DMS153 (cell line): ENCODE data around the gene PLXND1.
"Not testable (repeated sequence)": the region's sequence is repeated elsewhere in the genome, so short reads cannot be mapped to it uniquely, and the experiment has no call there.

Experiments used
- DNase-seq: peaks from one replicate; lab custom pipeline; 2025; lab: John Stamatoyannopoulos, UW

PLXND1 gene, protein sequence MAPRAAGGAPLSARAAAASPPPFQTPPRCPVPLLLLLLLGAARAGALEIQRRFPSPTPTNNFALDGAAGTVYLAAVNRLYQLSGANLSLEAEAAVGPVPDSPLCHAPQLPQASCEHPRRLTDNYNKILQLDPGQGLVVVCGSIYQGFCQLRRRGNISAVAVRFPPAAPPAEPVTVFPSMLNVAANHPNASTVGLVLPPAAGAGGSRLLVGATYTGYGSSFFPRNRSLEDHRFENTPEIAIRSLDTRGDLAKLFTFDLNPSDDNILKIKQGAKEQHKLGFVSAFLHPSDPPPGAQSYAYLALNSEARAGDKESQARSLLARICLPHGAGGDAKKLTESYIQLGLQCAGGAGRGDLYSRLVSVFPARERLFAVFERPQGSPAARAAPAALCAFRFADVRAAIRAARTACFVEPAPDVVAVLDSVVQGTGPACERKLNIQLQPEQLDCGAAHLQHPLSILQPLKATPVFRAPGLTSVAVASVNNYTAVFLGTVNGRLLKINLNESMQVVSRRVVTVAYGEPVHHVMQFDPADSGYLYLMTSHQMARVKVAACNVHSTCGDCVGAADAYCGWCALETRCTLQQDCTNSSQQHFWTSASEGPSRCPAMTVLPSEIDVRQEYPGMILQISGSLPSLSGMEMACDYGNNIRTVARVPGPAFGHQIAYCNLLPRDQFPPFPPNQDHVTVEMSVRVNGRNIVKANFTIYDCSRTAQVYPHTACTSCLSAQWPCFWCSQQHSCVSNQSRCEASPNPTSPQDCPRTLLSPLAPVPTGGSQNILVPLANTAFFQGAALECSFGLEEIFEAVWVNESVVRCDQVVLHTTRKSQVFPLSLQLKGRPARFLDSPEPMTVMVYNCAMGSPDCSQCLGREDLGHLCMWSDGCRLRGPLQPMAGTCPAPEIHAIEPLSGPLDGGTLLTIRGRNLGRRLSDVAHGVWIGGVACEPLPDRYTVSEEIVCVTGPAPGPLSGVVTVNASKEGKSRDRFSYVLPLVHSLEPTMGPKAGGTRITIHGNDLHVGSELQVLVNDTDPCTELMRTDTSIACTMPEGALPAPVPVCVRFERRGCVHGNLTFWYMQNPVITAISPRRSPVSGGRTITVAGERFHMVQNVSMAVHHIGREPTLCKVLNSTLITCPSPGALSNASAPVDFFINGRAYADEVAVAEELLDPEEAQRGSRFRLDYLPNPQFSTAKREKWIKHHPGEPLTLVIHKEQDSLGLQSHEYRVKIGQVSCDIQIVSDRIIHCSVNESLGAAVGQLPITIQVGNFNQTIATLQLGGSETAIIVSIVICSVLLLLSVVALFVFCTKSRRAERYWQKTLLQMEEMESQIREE (N-terminal part only)

DNA sequence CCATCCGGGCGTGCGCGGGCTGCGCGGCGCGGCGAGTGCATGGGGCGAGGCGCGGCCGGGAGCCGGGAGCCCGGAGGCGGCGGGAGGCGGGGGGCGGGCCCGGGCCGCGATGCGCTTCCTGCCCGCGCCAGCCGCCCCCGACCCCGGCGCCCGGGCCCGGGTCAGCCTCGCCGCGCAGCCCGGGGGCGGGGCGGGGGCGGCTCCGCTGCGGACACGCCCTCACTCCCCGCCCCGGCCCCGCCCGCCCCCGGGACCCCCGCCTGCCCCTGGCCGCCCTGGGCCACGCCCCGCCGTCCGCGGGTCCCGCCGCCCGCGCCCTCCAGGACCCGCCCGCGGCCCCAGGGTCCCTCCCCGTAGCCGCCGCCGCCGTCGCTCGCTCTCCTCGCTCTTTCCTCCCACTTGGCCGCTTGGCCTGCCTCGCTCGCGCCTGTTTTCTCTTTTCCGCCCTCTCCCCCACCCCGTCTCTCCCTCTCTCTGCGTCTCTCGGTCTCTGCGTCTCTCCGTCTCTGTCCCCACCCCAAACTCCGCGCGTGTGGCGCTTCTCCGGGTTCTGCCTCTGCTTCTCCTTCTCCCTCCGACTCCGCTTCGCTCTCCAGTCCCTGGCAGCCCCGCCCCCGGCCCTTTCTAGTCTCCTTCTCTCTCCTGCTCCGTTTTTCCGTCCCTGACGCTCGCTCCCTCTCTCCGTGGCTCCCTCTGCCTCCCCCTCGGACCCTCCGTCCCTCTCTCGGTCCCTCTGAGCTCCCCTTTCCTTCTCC, at the start of gene PLXND1:
Gene PLXND1 (minus strand): TSS at position 41 of the 755 bp plus-strand sequence. CDS start 37 bp downstream, at position 4.
- DNase-seq, result peak; percentile 55

DNA sequence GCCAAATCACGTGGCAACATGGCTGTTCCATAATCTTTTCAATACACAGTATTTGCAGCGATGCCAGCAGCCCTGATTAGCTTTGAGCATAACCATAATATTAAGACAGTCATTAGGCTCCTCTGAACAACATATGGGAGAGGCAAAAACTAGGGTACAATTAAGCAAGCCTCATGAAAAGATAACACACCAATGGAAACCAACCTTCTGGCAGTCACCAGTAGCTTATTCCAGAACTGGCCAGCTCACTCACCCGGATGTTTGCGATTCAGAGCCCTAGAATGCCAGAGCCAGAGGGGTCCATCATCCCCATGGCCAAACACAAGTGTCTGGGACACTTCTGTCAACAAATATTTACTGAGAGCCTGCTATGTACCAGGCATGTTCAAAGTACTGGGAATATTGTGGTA, 48.8 kb upstream of the PLXND1 start:
- DNase-seq, result no peak

DNA sequence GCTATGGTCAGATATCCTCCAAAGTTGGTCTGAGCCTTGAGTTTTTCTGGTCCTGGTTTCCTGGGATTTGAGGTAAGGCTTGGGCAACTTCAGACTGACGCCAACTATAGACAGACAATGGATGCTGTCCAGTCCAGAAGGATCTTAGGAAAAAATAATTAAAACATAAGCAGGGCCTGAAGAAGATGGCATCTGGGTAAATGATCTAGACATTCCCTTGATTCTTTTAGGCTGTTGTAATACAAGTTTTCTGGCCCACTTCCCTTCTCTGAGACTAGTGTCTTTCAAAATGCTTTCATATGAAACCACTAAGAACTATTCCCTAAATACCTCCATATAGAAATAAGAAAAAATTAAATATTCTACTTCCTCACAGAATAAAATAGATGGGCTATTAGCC, 47.7 kb upstream of the PLXND1 start:
- DNase-seq, result no peak

DNA sequence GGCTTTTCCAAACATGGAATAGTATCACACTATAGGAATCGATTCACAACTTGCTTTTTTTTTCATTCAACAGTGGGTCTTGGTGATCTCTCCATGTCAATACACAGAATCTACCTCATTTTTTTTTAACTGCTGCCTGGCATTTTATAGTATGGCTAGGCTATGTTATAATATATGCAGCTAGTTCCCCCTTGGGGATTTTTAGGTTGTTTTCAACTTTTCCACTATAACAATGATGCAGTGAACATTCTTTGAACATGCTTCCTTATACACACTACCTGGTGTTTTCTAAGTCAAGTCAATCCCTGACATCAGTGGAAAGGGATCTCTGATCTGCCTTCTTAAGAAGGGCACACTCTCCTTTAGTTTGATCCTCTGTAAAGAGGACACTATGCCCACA, 46.5 kb upstream of the PLXND1 start:
- no peak for DNase-seq

DNA sequence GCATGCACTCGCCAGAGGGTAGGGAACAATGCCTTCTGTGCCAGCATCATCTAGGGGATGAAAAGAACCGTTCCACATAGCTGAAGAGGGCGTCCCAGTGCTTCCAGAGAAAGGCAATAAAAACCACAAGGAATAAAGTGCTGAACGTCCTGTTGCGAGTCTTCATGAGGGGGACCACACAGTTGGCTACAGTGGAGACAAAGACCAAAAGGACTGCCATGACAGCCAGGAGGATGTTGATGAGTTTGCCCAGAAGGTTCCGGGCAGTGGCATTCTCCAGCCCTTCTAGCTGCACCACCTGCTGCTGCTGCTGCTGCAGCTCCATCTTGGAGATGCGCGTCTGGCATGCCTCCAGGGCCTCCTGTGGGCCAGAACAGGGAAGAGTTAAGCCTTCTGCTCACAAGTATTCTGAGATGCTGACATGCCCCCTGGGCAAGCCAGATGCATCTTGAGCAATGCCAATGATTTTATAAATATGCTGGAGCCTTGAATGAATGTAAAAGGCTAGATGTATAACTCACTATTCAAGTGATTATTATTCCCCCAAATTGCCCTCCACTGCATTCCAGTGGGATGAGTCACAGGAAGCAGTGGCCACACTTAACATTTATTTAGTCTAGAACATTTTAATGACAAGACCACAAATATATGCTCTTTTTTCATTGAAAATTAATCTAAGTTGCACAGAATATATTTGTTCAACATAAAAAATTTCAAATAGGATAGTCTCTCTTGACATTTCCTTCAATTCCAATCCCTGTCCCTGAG, 45.1 kb upstream of the PLXND1 start:
- no peak for DNase-seq

DNA sequence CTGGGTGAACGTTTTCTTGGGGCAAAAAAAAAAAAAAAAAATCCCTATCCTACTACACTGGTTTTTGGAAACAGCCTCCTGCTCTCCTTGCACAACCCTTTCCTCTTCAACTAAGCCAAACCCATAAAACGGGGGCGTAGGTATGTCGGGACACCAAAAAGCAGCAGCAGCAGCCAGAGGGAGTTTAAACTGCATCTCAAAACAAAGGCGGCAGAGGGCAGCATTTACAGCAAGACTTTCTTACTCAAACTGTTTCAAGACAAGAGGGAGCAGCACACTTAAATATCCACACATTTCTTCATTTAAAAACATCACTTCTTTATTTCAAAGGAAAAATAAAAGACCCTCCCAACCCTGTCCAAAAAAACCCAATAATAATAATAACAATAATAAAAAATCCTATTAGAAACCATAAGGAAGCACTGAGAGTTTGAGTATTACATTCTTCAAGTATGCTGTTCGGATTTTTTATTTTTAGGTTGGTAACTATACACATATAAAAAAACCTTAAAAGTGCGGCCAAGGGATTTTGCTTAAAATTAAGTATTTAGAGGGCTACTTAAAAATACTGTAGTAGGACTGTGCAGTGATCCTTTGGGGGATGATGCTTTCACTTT, 43.9 kb upstream of the PLXND1 start:
- DNase-seq, result no peak

DNA sequence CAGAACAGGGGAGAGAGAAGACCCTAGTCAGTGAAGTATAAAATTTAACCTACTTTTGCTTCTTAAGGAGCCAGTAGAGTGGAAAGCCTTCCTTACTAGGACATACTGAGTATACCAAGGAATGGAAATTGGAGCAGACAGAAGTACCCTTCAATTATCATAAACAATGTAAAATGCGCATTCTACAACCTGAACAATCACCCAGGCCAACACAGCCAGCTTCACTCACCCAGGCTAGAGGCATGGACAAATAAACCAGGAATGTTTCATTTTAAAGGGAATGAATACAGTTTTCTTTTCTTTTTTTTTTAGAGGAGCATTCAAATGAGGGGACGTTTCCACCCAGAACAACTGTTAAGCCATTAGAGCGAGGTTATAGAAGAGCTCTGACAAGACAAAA, 41.9 kb upstream of the PLXND1 start:
- no peak for DNase-seq

DNA sequence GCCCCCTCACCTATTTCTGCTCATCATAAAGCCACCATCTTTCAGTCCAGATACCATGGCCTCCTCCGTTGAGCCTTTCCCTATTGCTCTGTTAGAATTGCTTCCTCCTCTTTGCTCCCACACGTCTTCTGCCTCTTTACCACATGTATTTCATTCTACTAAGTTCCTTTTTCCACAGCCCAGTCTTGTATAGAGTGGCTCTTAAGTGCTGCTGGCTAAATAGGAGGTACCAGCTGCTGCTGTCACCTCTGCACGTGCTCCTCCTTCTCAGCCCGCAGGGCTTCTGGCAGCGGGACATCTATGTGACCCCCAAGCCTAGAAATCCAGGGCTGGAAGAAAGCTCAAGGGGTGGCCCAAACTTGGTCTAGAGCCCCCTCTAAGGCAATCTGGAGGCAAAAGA, 38.8 kb upstream of the PLXND1 start:
- DNase-seq, result no peak

DNA sequence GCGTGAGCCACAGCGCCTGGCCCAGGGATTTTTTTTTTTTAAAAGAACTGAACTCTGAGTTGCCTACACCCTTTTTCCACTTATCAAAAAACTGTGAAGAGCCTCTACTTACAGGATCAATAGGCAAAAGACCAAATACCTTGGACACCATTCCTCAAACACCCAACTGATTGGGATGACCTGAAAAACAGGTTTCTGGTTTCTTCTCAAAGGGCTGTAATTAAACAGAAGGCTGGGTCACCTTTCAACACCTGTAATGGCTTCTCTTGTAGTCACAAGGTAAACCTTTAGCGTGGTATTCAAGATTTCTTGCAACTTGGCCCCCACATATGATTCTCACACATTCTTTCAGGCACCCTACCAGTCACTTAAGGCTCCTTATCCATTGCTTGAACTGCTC, 38.4 kb upstream of the PLXND1 start:
- DNase-seq, result no peak

DNA sequence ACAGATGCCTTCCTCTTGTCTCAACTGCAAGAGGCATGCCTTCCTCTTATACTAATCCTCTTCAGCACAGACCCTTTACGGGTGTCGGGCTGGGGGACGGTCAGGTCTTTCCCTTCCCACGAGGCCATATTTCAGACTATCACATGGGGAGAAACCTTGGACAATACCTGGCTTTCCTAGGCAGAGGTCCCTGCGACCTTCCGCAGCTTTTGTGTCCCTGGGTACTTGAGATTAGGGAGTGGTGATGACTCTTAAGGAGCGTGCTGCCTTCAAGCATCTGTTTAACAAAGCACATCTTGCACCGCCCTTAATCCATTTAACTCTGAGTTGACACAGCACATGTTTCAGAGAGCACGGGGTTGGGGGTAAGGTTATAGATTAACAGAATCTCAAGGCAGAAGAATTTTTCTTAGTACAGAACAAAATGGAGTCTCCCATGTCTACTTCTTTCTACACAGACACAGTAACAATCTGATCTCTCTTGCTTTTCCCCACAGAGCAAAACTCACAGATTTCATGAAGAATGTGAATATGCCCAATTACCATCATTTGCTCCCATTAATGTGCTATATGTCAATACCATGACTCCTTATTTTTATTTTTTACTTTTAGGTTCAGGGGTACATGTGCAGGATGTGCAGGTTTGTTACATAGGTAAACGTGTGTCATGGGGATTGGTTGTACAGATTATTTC, 35.2 kb upstream of the PLXND1 start:
- not testable (repeated sequence) for DNase-seq

DNA sequence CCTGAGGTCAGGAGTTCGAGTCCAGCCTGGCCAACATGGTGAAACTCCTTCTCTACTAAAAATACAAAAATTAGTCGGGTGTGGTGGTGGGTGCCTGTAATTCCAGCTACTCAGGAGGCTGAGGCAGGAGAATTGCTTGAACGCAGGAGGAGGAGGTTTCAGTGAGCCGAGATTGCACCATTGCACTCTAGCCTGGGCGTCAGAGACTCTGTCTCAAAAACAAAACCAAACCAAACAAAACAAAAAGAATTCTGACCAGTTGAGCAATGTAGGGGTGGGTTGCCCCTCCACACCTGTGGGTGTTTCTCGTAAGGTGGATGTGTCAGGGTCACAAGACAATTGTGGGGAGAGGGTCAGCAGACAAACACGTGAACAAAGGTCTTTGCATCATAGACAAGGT, 34.5 kb upstream of the PLXND1 start:
- DNase-seq, result not testable (repeated sequence)

DNA sequence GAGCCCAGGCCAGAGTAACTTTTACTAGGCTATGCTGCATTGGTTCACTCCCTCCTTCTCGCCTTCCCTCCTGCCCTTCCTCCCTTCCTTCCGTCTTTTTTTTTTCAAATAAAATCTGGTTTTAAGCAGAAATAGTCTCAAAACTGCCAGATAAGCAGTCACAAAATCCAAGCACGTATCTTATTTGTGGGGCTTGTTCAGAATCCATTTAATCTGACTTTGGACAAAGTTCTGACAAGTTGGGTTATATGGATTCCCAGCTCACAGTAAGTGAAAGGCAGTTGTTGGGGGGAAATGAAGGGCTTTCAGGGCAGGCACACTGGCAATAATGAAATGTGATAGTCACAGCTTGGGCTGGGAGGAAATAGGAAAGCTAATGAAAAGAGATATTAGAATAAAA, 32.0 kb upstream of the PLXND1 start:
- DNase-seq, result no peak

DNA sequence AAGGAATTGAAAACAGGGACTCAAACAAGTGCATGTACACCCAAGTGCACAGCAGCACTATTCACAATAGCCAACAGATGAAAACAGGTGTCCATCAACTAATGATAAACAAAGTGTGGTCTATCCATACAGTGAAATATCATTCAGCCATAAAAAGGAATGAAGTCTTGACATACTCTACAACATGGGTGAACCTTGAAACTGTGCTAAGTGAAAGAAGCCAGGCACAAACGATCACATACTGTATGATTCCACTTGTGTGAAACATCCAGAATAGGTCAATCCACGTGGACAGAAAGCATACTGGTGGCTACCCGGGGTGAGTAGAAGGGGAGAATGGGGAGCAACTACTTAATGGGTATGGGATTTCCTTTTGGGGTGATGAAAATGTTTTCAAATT, 29.6 kb upstream of the PLXND1 start:
- DNase-seq, result no peak

DNA sequence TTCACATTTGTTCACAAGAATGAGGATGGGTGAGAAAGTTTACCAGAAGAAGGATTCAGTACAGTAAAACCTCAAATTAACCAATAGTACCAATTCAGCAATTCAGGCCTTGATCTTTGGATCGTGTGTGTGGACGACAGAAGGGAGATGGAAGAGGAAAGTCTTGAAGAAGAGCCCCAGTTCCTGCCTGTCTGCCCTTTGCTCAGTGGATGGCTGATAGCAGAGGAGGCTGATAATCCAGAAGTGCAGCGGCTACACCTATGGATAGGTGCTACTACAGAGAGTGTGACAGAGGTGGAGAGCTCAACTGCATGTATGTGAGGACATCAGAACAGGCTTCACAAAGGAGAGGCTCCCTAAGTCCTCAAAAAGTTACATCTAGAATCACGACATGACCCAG, 29.2 kb upstream of the PLXND1 start:
- no peak for DNase-seq

DNA sequence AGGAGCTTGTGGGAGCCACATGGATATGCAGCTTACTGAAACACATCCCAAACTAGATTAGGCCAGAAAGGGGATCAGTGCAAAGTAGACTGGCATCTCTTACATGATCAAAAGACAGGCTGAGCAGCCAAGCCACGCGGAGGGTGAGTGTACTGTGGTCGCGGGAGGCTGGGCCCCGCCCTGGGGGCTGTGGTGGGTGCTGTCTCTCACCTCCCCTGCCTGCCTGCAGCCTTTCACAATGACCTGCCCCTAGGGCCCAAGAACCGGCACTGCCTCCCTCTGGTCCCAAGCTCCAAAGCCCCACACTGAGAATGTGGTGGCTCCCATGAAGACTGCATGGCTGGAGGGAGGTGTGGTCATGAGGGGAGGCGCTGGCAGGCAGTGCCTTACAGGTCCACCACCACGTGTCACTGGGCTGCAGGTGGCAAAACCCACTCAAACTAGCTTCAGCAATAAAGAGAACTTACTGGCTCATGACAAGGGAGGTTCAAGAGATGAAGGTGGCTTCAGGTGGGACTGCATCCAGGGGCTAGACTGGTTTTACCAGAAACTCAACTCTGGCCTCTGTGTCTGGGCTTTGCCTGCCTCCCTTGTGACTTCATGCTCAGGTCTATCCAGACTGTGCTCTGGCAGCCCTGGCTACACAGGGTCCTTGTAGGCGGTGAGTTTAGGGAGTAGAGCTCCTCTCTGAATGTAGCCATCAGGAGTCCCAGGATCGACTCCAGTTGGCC, 27.4 kb upstream of the PLXND1 start:
- no peak for DNase-seq

DNA sequence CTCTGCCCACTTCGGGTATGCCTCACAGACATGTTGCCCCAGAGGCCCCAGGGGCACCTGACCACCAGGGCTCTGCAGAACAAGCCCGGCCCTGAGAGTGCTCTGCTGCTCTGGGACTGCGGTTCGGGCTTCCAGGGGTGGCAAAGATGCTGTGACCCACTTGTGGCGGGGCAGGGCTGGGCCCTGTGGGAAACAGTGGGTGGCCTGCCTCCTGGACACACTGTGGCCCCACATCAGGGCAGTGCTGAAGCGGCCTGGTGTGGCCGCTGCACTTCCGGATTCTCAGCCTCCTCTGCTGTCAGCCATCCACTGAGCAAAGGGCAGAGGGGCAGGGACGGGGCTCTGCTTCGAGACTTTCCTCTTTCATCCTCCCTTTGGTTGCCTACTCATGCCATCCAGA, 26.5 kb upstream of the PLXND1 start:
- no peak for DNase-seq

DNA sequence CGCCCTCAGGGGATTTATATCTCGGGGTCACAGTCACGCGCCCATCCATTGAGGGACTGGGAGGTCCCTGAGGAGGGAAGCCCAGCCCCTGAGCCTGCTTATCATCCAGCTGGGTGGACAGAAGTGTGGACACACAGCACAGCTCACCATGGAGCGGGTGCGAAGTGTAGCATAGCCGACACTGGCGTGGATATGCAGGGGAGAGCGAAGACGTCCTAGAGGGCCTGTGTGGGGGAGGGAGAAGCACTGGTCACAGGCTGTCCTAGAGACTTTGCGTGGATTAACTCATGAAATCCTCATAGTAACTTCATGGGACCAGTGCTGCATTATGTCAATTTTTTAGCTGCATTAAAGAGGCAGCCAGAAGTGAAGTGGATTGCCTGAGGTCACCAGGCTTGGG, 26.1 kb upstream of the PLXND1 start:
- no peak for DNase-seq

DNA sequence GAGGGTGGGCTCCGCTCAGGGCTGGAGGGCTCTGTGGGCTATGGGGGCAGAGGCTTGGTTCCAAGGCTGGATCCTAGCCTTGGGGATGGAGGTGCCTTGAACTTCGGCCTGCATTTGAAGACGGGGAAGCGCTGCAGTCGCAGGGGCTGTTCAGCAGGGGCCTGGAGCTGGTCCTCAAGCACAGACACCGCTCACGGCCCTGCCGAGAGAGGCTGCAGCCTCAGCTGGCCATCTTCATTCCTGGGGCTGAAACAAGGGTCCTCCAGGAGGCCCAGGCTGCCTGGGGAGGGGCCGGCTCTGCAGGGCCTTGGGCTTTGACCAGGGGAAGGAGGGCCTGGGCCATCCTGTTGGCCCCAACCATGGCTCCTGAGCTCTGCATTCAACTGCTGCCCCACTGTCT, 25.6 kb upstream of the PLXND1 start:
- DNase-seq, result no peak

DNA sequence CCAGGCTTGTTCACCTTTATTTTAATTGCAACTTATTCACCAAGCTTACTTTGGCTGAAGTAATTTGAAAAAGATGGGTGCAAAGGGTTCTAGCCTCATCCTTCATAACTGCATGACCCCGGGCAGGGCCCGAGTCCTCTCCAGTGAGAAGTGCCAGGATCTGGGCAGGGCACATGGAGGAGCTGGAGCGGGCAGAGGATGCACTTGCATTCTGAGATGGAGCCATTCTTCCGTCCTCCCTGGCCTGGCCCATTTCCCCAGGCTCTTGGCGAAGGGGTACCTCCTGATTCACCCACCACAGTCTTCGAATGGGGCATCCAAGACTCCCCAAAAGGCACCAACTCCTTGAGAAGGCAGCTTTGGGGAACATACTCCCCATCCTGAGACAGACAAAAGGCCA, 22.5 kb upstream of the PLXND1 start:
- no peak for DNase-seq
